GM12878 (cell line): Measurements from ENCODE around the gene MSH6. TPM values are rescaled to one million over a fixed set of nuclear protein-coding genes. Genes with fewer than 3 reads are reported as not detected.

Source experiments
- BHLHE40 ChIP-seq, 2 experiments: fragments of 450-650 bp in 1 of 2; IDR thresholded peaks; 2 replicates each; pipeline ENCODE4 v1.6.1; 2011 to 2017; ENCODE audit warnings: low read depth in 2 of 2, borderline replicate concordance in 1 of 2, improper control_type of control experiment in 1 of 2, low read length in 1 of 2, mild to moderate bottlenecking in 1 of 2
- CREB1 ChIP-seq: IDR thresholded peaks from 2 replicates; pipeline ENCODE4 v1.6.1; 2012; ENCODE audit warnings: low read depth, mild to moderate bottlenecking, inconsistent platforms
- CREM ChIP-seq: IDR thresholded peaks from 2 replicates; pipeline ENCODE4 v1.6.1; 2014; ENCODE audit warnings: antibody characterized with exemption, low read depth
- JUNB ChIP-seq: IDR thresholded peaks from 2 replicates; pipeline ENCODE4 v1.6.1; 2016; ENCODE audit warnings: antibody characterized with exemption, mild to moderate bottlenecking
- NFYA ChIP-seq: IDR thresholded peaks from 2 replicates; pipeline ENCODE4 v1.6.1; 2011; ENCODE audit warnings: low read depth, mild to moderate bottlenecking, low read length, improper control_type of control experiment, borderline replicate concordance
- POLR2AphosphoS5 ChIP-seq: IDR thresholded peaks from 2 replicates; pipeline ENCODE4 v1.6.1; 2011; ENCODE audit warnings: mild to moderate bottlenecking, low read length, inconsistent platforms
- SIX5 ChIP-seq: IDR thresholded peaks from 2 replicates; pipeline ENCODE4 v1.6.1; 2011; ENCODE audit warnings: mild to moderate bottlenecking, low read depth, low read length, moderate library complexity; ENCODE audit not compliant: severe bottlenecking
- SREBF2 ChIP-seq: IDR thresholded peaks from 2 replicates; pipeline ENCODE4 v1.6.1; 2012; ENCODE audit warnings: mild to moderate bottlenecking, low read length
- WRNIP1 ChIP-seq: IDR thresholded peaks from 2 replicates; pipeline ENCODE4 v1.6.1; 2011; ENCODE audit warnings: low read depth, low read length, improper control_type of control experiment, borderline replicate concordance
- polyA plus RNA-seq, 11 experiments: library from polyadenylated mRNA; depleted of rRNA in 4 of 11; unstranded in 6 of 11; stranded (reverse) in 5 of 11; fragments of >200 nt; fragmentation: Nextera tagmentation in 4 of 11; fragmentation: Illumina TruSeq in 1 of 11; extraction: Ambion mirVana in 4 of 11; extraction: Trizol in 1 of 11; gene quantifications; 1 replicate in 1 of 11; 2 replicates in 10 of 11; pipeline versions ENCODE4 v1.2.1 to v1.2.3, GENCODE V29; 2011 to 2016; ENCODE audit warnings: inconsistent platforms in 2 of 11, missing spikeins in 2 of 11, low read depth in 1 of 11
- total RNA-seq, 4 experiments: library from RNA; depleted of rRNA in 3 of 4; stranded (reverse); fragments of >200 nt in 3 of 4; fragmentation: Illumina TruSeq in 1 of 4; extraction: Trizol in 1 of 4; gene quantifications; 2 replicates each; pipeline versions ENCODE4 v1.2.1 to v1.2.3, GENCODE V29; 2013 to 2021
- TF ChIP-seq, protein P1 (sequence below): fragments of 450-650 bp; IDR thresholded peaks from 2 replicates; pipeline ENCODE4 v1.6.1; 2016; ENCODE audit warnings: mild to moderate bottlenecking

Gene MSH6
- total and polyA plus RNA-seq, 10 of the 15 experiments (the other 5 are each of a cell fraction or from before 2014, with no cell fraction given) = 12.4 to 108 (median 67.4) TPM

DNA sequence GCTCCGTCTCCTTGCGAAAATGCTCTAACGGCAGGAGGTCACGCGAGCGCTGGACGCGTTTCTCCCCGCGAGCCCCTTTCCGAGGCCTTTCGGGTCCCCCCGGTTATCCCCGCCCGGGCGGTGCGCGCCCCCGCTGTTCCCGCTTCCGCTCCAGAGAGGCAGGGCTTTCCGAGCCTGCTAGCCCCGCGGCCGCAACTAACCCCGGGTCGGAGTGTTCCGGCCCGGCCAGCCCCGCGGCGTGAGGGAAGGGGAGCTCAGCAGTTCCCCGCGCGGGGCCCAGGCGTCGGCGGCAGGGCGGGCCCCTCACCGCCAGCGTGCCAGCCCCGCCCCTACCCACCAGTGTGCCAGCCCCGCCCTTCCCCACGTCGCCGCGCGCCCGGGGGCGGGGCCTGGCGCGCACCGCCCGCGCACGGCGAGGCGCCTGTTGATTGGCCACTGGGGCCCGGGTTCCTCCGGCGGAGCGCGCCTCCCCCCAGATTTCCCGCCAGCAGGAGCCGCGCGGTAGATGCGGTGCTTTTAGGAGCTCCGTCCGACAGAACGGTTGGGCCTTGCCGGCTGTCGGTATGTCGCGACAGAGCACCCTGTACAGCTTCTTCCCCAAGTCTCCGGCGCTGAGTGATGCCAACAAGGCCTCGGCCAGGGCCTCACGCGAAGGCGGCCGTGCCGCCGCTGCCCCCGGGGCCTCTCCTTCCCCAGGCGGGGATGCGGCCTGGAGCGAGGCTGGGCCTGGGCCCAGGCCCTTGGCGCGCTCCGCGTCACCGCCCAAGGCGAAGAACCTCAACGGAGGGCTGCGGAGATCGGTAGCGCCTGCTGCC lies at the start of gene MSH6 (continued):
- TF ChIP-seq WRNIP1 = no peak
- peak; percentile 54 for TF ChIP-seq CREB1
- TF ChIP-seq JUNB = no peak
- no peak for TF ChIP-seq CREM
- TF ChIP-seq NFYA = no peak
- peak; percentile 83 to 90 for TF ChIP-seq BHLHE40 (IDR thresholded peaks at IDR 0.05; ENCODE audit: borderline replicate concordance in 1 of 2, low read depth in 2 of 2, low read length in 1 of 2)
- peak; percentile 77 for TF ChIP-seq POLR2AphosphoS5
- TF ChIP-seq, protein P1, sequence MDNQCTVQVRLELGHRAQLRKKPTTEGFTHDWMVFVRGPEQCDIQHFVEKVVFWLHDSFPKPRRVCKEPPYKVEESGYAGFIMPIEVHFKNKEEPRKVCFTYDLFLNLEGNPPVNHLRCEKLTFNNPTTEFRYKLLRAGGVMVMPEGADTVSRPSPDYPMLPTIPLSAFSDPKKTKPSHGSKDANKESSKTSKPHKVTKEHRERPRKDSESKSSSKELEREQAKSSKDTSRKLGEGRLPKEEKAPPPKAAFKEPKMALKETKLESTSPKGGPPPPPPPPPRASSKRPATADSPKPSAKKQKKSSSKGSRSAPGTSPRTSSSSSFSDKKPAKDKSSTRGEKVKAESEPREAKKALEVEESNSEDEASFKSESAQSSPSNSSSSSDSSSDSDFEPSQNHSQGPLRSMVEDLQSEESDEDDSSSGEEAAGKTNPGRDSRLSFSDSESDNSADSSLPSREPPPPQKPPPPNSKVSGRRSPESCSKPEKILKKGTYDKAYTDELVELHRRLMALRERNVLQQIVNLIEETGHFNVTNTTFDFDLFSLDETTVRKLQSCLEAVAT = 0 out of 2 replicates have a peak, but pooled peaks have one; percentile 1
- TF ChIP-seq SIX5 = peak; percentile 5
- no peak for TF ChIP-seq SREBF2
